Fibroblast of pulmonary artery (primary cell): ENCODE results near the gene RGS12.

Experiments
- DNase-seq: peaks from one replicate; pipeline ENCODE4 v3.0.0-alpha.2; 2010; ENCODE audit warnings: low read depth
- H3K4me3 ChIP-seq: replicated peaks from 2 replicates; pipeline ENCODE4 v1.5.1; 2011; ENCODE audit warnings: low read depth, mild to moderate bottlenecking, control low read depth, low read length, moderate library complexity
- CTCF ChIP-seq: IDR thresholded peaks from 2 replicates; pipeline ENCODE4 v1.5.1; 2011; ENCODE audit warnings: mild to moderate bottlenecking, control low read depth, low read length, inconsistent platforms; ENCODE audit errors: missing control alignments

The RGS12 gene

DNA sequence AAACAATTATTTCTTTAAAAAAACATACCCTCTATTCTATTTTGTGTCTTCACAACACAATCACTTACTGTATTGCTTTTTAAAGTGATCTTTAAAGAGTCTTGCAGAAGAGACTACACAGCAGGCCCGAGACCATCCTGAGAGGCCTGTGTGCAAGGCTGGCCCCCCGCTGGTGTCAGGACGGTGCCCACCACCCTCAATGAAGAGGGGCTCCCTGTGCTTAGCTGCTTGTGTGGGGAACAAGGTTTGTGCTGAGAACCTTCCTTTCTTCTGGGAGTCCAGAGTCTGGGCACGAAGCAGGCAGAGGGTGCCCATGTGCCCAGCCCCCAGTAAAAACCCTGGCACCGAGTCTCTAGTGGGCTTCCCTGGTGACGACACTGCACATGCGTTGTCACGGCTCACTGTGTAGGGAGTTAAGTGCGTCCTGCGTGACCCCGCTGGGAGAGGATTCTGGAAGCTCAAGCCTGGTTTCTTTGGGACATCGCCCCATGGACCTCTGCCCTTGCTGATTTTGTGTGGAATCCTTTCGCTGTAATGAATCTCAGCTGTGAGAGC lies 22.0 kb downstream of the RGS12 start:
- no peak overlapping the region for H3K4me3 ChIP-seq
- no peak for DNase-seq
- TF ChIP-seq CTCF: no peak

DNA sequence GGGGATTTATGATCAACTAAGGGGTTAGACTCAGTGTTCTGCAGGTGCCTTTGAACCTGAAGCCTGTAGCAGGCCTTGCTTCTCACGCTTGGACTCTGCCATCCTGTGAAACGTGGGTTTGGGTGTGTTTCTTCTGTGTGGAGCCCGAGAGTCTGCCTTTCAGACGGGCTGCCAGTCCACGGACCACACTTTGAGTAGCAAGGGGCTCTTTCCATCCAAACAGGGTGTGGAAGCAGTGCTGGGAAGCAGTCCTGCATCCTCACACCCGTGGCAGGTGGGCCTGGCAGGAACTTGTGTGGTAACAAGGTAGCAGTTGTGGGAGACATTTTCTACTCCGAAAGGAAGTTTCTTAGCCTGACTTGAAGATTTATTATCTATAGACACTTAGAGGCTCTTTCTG lies 22.7 kb downstream of the RGS12 start:
- TF ChIP-seq CTCF: no peak

DNA sequence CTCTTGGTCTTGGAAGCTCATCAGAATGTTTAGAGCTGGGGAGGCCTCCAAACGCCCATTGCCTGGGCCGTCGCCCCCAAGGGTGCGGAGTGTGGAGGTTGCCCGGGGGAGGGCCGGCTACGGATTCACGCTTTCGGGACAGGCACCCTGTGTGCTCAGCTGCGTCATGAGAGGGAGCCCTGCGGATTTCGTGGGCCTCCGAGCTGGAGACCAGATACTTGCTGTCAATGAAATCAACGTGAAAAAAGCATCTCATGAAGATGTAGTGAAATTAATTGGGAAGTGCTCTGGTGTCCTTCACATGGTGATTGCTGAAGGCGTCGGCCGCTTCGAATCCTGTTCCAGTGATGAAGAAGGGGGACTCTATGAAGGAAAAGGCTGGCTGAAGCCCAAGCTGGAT lies 23.3 kb downstream of the RGS12 start:
- no peak overlapping the region for H3K4me3 ChIP-seq
- no peak for TF ChIP-seq CTCF
- no peak for DNase-seq

More for the DNA sequence above, 22.7 kb downstream of the RGS12 start:
- no peak for DNase-seq
- H3K4me3 ChIP-seq: no peak overlapping the region

DNA sequence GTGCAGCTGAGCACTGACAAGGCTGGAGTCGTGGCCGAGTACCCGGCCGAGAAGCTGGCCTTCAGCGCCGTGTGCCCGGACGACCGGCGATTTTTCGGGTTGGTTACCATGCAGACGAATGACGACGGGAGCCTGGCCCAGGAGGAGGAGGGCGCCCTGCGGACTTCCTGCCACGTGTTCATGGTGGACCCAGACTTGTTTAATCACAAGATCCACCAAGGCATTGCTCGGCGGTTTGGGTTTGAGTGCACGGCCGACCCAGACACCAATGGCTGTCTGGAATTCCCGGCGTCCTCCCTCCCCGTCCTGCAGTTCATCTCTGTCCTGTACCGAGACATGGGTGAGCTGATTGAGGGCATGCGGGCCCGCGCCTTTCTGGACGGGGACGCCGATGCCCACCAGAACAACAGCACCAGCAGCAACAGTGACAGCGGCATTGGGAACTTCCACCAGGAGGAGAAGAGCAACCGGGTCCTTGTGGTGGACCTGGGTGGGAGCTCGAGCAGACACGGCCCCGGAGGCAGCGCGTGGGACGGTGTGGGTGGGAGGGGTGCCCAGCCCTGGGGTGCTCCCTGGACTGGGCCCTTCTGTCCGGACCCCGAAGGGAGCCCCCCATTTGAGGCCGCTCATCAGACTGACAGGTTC lies 24.3 kb downstream of the RGS12 start:
- no peak for DNase-seq
- TF ChIP-seq CTCF: no peak
- H3K4me3 ChIP-seq: no peak overlapping the region

DNA sequence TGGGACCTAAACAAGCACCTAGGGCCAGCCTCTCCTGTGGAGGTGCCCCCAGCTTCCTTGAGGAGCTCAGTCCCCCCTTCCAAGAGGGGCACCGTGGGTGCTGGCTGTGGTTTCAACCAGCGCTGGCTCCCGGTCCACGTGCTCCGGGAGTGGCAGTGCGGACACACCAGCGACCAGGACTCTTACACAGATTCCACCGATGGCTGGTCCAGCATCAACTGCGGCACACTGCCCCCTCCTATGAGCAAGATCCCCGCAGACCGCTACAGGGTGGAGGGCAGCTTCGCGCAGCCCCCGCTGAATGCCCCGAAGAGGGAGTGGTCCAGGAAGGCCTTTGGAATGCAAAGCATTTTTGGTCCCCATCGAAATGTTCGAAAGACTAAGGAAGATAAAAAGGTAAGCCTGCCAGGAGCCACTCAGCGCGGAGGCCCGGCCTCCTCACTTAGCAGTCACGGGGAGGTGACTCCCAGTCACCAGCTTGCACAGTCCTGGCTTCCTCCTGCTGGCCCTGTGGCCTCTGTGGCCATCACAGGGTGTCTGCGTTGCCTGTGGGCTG lies 24.9 kb downstream of the RGS12 start:
- DNase-seq: no peak
- no peak for TF ChIP-seq CTCF
- no peak overlapping the region for H3K4me3 ChIP-seq

- no peak for DNase-seq
- H3K4me3 ChIP-seq: no peak overlapping the region
- TF ChIP-seq CTCF: no peak
Measured at GRCh38 chr4:3318561-3319021, 25.8 kb downstream of the RGS12 start.
